Natural killer cell (primary cell): ENCODE results near the gene DSCAML1. TPM values are rescaled to one million over a fixed set of nuclear protein-coding genes. Genes with fewer than 3 reads are reported as not detected.

Source experiments
- ATAC-seq, 3 donors: fragments of 150-1000 bp in 2 of 3; fragments of 200-7000 bp in 1 of 3; cut with Tn5 transposase; 1 replicate in 1 of 3; 2 replicates in 2 of 3; pipeline ENCODE4 v1.10.0; 2021; ENCODE audit warnings: mild to moderate bottlenecking in 2 of 3, moderate library complexity in 2 of 3
- DNase-seq, 2 donors: peaks; one replicate each; pipeline versions ENCODE4 v3.0.0 to v3.0.0-alpha.2; 2013 to 2021; ENCODE audit warnings: mixed read lengths in 1 of 2
- H3K27ac ChIP-seq: one replicate; pipeline ENCODE4 v1.5.1; 2013; ENCODE audit warnings: mild to moderate bottlenecking, low read length
- H3K27me3 ChIP-seq: one replicate; pipeline ENCODE4 v1.6.1; 2013; ENCODE audit warnings: low read length; ENCODE audit not compliant: control insufficient read depth, insufficient read depth
- H3K36me3 ChIP-seq: one replicate; pipeline ENCODE4 v1.6.1; 2013; ENCODE audit warnings: low read length; ENCODE audit not compliant: control insufficient read depth, insufficient read depth
- H3K4me1 ChIP-seq: one replicate; pipeline ENCODE4 v1.6.1; 2013; ENCODE audit warnings: low read length; ENCODE audit not compliant: control insufficient read depth, insufficient read depth
- H3K4me3 ChIP-seq: one replicate; pipeline ENCODE4 v1.5.1; 2013; ENCODE audit warnings: low read length
- H3K9me3 ChIP-seq: one replicate; pipeline ENCODE4 v1.6.1; 2013; ENCODE audit warnings: low read length; ENCODE audit not compliant: control insufficient read depth, insufficient read depth
- H3K27ac Mint-ChIP-seq, 2 donors: one replicate each; pipeline ENCODE4 v1.8.0; 2022; ENCODE audit warnings: mild to moderate bottlenecking in 2 of 2, mixed read lengths in 2 of 2, moderate library complexity in 1 of 2
- H3K27me3 Mint-ChIP-seq, 2 donors: one replicate each; pipeline ENCODE4 v1.8.0; 2022; ENCODE audit warnings: low read depth in 2 of 2, mixed read lengths in 2 of 2
- H3K36me3 Mint-ChIP-seq: one replicate; pipeline ENCODE4 v1.8.0; 2022; ENCODE audit warnings: mixed read lengths
- H3K4me1 Mint-ChIP-seq, 2 donors: one replicate each; pipeline ENCODE4 v1.8.0; 2022; ENCODE audit warnings: mixed read lengths in 2 of 2
- H3K4me3 Mint-ChIP-seq: one replicate; pipeline ENCODE4 v1.8.0; 2022; ENCODE audit warnings: mild to moderate bottlenecking, moderate library complexity, mixed read lengths
- H3K9me3 Mint-ChIP-seq, 2 donors: one replicate each; pipeline ENCODE4 v1.8.0; 2022; ENCODE audit warnings: mixed read lengths in 2 of 2
- CTCF ChIP-seq: fragments of 200-600 bp; IDR thresholded peaks from one replicate; pipeline ENCODE4 v1.8.0; 2022; ENCODE audit warnings: antibody characterized with exemption
- WGBS: methylation state at CpG from one replicate; pipeline ENCODE4 v1.1.7; 2013; ENCODE audit warnings: missing lambda C conversion rate; ENCODE audit not compliant: insufficient coverage; 5-methylcytosine and 5-hydroxymethylcytosine counted together
- intact Hi-C: fragments of 100-400 bp; cut with micrococcal nuclease; formaldehyde crosslinking; loops from one replicate; pipeline ENCODE4 v1.14.2; 2022
- total RNA-seq, 4 donors: library from RNA; stranded (reverse); fragments of 120-200 nt in 1 of 4; gene quantifications; one replicate each; pipeline versions ENCODE4 v1.2.3 to v1.2.4, GENCODE V29; 2013 to 2022

DSCAML1 gene
- total RNA-seq, 3 donors from 2014 or later (not counting 1 experiment from before 2014, with no cell fraction given): 0.66 TPM; not detected in 2

- Mint-ChIP-seq H3K4me3 (no peak overlapping the region), H3K27ac (no peak overlapping the region), H3K27me3 (no peaks in the 10 kb centered on the region), H3K4me1 (no peaks in the 10 kb centered on the region), H3K9me3 (no peaks in the 10 kb centered on the region), H3K36me3 (no peaks in the 10 kb centered on the region)
- Histone ChIP-seq H3K9me3 (no peaks in the 10 kb centered on the region), H3K4me1 (no peaks in the 10 kb centered on the region), H3K4me3 (no peak overlapping the region), H3K27ac (no peak overlapping the region), H3K27me3 (no peaks in the 10 kb centered on the region), H3K36me3 (no peaks in the 10 kb centered on the region)
- intact Hi-C loops: no loop called here
- WGBS: 91% methylated on average over 4 of the region's 4 CpGs
- no peak for TF ChIP-seq CTCF
- DNase-seq: no peak
- ATAC-seq: no peak
Observed at GRCh38 chr11:117521974-117522373, 275.0 kb downstream of the DSCAML1 start.

- Histone ChIP-seq H3K27ac (no peak overlapping the region), H3K27me3 (no peaks in the 10 kb centered on the region), H3K4me3 (no peak overlapping the region), H3K4me1 (no peaks in the 10 kb centered on the region), H3K9me3 (no peaks in the 10 kb centered on the region), H3K36me3 (no peaks in the 10 kb centered on the region)
- WGBS: 92% methylated on average over 21 of the region's 21 CpGs
- intact Hi-C loops: no loop called here
- H3K9me3 Mint-ChIP-seq: no peaks in the 10 kb centered on the region
- no peaks in the 10 kb centered on the region for H3K27me3 Mint-ChIP-seq
- H3K4me3 Mint-ChIP-seq: no peak overlapping the region
- DNase-seq: no peak
- H3K4me1 Mint-ChIP-seq: no peaks in the 10 kb centered on the region
- H3K27ac Mint-ChIP-seq: no peak overlapping the region
- no peaks in the 10 kb centered on the region for H3K36me3 Mint-ChIP-seq
- no peak for ATAC-seq
- no peak for TF ChIP-seq CTCF
Observed at GRCh38 chr11:117520966-117521365, 276.1 kb downstream of the DSCAML1 start.

- ATAC-seq (no peak), DNase-seq (no peak)
- intact Hi-C loops: no loop called here
- Mint-ChIP-seq H3K4me3 (no peak overlapping the region), H3K27ac (no peak overlapping the region), H3K9me3 (no peaks in the 10 kb centered on the region), H3K4me1 (no peaks in the 10 kb centered on the region), H3K27me3 (no peaks in the 10 kb centered on the region), H3K36me3 (no peaks in the 10 kb centered on the region)
- 63% methylated on average over 2 of the region's 3 CpGs for WGBS
- no peak overlapping the region for H3K27ac ChIP-seq
- H3K9me3 ChIP-seq: no peaks in the 10 kb centered on the region
- TF ChIP-seq CTCF: no peak
- H3K4me3 ChIP-seq: no peak overlapping the region
- no peaks in the 10 kb centered on the region for H3K4me1 ChIP-seq
- H3K27me3 ChIP-seq: no peaks in the 10 kb centered on the region
- no peaks in the 10 kb centered on the region for H3K36me3 ChIP-seq
Observed at GRCh38 chr11:117520201-117520600, 276.8 kb downstream of the DSCAML1 start.

GRCh38 chr11:117519590-117519989 lies 277.4 kb downstream of the DSCAML1 start:
- Histone ChIP-seq H3K9me3 (no peaks in the 10 kb centered on the region), H3K36me3 (no peaks in the 10 kb centered on the region), H3K27ac (no peak overlapping the region), H3K4me1 (no peaks in the 10 kb centered on the region), H3K27me3 (no peaks in the 10 kb centered on the region), H3K4me3 (no peak overlapping the region)
- DNase-seq: no peak
- H3K36me3 Mint-ChIP-seq: no peaks in the 10 kb centered on the region
- no peaks in the 10 kb centered on the region for H3K9me3 Mint-ChIP-seq
- no peak for ATAC-seq
- H3K27me3 Mint-ChIP-seq: no peaks in the 10 kb centered on the region
- H3K27ac Mint-ChIP-seq: no peak overlapping the region
- TF ChIP-seq CTCF: no peak
- H3K4me3 Mint-ChIP-seq: no peak overlapping the region
- no peaks in the 10 kb centered on the region for H3K4me1 Mint-ChIP-seq
- intact Hi-C loops: no loop called here
- WGBS: 76% methylated on average over 4 of the region's 4 CpGs
